GM21619 (cell line): ENCODE data around the gene EIF4A2.
"Not testable (repeated sequence)": the region's sequence is repeated elsewhere in the genome, so short reads cannot be mapped to it uniquely, and the experiment has no call there.

ENCODE experiments used
- ATAC-seq: cut with Tn5 transposase; IDR thresholded peaks from one replicate; pipeline ENCODE4 v1.9.1; 2021; ENCODE audit not compliant: unreplicated experiment

EIF4A2 gene

DNA sequence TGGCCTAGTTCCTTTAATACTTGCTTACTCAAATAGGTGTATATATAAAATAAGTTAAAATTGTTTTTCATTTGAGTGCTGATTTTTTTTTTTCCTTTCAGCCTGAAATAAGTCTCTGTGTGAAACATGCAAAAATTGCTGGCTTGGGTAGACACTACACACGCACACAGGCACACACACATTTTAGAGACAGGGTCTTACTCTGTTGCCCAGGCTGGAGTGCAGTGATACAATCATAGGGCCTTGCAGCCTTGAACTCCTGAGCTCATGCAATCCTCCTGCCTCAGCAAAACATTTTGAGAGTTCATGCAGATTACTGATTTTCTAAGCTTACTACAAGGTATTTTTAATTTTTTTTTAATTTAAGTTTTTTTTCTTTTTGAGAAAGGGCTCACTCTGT lies 35.6 kb downstream of the EIF4A2 start:
- ATAC-seq = no peak

DNA sequence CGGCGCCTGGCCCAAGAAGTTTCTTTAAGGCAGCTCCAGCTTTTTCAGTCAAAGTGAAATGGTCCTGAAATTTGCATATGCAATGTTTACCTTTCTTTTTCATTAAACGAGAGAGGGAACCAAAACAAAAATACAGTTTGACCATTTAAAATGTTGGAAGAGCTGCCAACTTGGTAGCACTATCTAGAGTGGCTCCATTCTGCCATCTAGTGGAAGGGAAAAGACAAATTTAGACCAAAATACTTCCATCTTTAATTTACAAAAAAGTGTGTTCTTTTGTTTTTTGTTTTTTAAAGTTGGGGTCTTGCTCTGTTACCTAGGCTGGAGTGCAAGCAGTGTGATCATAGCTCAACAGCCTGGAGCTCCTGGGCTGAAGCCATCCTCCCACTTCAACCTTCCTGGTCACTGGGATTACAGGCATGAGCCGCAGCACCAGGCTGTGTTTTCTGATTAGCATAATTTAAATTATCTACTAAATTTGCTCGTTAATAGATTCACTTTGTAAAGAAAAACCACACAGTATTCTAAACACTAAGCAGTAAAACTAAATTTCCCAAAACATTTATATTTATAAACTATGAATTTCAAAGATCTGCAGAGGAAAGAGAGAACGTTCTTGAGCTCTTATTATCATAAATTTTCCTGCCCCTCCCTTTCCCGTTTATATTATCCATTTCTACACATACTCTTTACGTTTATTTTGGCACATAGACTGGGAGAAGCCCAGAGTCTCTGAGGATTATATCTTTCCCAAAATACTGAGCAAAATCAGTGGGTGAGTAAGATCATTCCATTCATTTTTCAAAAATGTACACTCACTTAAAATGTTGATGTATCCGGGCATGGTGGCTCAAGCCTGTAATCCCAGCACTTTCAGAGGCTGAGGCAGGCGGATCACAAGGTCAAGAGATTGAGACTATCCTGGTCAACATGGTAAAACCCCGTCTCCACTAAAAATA lies 38.3 kb downstream of the EIF4A2 start:
- ATAC-seq = no peak

DNA sequence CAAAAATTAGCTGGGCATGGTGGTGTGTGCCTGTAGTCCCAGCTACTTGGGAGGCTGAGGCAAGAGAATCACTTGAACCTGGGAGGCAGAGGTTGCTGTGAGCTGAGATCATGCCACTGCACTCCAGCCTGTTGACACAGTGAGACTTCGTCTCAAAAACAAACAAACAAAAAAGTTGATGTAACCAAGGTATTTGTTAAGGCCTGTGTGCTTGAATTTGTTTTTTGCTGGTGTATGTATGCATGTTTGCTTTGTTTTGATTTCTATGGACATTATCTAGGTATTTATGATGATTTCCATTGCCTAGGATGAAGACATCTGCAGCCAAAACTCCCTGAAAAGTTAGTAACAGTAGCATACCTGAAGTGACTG lies 39.0 kb downstream of the EIF4A2 start:
- not testable (repeated sequence) for ATAC-seq

DNA sequence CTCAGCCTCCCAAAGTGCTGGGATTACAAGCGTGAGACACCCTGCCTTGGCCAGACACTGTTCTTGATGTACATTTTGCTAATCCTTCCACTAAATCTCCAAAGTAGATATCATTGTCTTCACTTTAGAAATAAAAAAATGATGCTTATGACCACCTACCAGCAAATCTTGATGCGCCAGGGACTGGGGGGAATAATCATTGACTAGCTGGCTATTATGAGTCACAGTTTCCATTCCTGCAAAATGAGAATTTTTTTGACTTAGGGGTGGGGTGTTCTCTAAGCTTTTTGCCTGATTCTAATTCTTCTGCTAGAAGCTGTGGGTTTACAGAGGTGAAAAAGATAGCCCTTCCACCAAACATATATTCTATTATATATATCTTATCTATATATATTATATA lies 40.0 kb downstream of the EIF4A2 start:
- no peak for ATAC-seq

DNA sequence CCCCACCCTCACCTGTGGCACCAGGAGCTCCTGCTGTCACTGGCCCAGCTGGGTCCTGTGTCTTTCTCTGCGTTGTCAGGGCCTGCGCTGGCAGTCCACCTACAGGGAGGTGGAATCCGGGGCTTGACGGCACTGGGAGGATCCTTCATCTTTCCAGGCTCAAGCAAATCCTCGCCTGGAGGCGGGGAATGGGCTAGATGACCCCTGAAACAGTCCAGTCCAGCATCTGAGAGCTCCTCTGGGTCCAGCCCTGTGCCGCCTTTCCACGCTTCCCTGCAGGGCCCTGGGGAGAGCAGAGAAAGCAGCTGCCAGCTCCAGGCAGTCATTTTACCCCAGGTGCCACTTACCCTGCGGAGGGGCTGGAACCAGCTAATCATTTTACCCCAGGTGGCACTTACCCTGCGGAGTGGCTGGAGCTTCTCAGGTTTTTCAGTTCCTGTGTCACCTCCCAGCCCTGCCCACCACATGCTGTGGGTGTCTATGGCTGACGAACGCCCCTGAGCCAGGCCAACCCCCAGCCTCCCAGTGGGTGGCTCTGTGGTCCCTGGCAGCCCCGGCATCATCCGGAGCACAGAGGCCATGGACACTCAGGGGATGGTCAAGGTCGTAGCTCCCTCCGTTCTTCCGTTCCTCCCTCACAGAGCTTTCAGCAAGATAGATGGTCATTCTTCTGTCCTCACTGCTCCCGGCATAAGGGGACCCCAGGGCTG lies 41.2 kb downstream of the EIF4A2 start:
- no peak for ATAC-seq

DNA sequence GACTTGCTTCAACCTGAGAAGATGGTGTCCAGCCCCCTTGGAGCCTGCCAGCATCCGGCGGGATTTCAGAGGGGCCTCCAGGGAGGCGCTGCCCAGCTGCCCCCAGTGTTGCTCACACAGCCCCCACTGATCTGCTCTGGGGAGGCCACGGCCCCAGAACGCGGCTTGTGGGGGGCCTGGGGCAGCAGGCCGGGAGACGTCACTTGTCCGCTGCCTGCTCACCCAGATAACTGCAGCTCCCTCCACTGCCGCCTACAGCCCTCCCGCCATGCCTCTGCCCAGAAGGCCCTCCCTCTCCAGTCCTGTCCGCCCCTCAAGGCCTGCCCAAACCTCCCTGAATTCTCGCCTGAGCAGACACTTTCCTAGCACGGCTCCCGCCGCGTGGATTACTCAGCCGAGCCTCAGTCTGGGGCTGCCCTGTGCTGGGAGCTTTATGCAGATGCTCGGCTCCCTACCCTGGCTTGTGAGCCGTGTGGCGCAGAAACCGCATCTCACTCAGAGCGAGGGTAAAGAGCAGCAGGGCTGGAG lies 42.0 kb downstream of the EIF4A2 start:
- ATAC-seq = no peak

DNA sequence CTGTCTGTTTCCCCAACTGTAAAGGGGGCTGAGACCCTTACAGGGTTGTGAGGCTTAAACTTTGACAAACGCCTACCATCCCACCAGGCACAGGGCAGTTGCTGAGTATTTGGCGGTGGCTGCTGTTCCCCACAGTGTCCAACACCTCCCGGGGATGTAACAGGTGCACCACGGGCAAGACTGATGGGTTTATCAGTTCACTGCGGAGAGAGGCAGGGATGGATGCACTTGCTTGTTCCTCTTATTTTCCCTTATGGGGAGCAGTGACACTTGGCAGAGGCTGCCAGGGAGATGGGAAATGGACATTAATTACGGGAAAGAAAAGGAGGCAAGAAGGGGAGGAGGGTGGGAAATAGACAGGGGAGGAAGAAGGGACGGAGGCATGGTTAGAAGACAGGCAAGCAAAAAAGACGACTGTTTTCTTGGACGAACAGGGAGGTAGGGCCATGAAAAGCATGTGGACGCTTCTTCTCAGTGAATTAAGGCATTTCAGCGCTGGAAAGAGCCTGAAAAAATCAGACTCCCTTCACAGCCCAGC lies 42.6 kb downstream of the EIF4A2 start:
- no peak for ATAC-seq

DNA sequence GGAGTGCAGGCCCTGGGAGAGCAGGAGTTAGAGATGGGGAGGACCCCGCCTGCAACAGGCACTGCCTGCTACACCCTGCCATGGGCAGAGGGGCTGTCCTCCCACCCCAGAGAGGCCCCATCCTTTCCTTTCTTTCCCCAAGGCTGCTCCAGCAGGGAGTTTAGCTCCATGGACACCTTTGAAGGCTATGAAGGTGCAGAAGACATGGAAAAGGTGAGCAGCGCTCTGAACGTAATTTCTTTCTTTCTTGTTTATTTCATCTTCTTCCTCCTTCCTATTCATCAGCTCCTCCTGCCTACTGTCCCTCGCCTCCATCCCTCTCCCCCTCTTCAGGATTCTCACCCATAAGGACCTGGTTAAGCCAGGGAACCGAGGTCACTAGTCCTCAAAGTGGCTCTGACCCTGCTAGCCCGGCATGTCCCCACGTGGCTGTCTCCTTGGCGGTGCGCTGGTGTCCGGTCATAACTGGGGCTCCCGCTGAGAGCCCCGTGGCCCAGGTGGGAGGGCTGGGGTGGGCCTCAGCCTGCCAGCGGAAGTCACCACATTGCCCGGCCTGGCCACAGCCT lies 43.1 kb downstream of the EIF4A2 start:
- no peak for ATAC-seq

DNA sequence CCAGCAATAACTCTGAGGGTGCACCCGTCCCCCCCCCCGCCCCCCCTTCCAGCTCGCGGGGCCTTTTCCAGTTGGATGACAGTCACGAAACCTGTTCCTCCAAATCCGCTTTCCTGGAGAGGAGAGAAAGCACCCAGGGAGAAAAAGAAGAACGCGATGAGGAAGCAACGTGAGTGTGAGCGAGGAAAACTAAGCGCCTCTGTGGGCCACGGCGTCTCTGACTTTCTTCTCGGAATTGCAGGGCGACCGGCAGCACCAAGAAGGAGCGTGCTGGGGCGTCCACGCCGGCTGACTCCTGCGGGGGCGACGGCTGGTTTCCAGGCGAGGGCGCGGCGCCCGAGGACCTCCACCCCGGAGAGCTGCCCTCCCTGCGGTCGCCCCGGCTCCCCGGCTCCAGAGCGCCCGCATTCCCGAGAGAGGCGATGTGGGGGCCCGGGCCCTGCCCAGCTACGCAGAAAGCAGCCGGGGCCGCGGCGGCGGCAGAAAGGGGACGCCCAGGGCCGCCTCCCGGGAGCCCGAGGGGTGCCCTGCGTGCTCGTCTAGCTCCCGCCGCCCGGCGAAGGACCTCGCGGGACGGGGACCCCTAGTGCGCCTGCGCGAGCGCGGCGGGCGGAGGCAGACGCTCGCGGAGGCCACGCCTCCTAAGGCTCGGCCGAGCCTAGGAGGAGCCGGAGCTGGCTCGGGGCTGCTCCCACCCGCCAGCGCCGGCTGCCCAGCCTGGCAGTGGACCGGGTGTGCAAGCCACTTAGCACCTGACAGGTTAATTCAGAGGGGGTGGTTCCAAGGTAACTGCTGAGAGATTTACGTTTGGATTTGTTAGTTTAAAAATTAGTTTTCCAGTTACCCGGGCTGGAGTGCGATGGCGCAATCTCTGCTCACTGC lies 43.8 kb downstream of the EIF4A2 start:
- peak; percentile 89 for ATAC-seq

DNA sequence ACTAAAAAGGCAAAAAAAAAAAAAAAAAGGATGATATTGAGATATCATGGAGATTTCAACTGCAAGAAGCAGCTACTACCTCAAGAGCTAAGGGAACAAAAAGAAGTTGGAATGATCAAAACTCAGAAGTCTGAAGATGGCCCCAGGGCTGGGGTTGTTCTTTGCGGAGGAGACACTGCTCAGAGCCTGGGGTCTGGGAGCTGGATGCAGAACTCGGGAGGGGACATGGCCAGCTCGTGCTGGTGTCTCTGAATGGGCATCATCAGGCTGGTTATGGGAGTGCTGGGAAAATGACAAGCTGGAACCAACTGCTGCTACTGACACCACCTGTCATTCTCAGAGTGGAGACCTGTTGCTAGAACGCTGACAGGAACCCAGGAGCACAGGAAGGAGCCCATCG lies 45.0 kb downstream of the EIF4A2 start:
- ATAC-seq = no peak

DNA sequence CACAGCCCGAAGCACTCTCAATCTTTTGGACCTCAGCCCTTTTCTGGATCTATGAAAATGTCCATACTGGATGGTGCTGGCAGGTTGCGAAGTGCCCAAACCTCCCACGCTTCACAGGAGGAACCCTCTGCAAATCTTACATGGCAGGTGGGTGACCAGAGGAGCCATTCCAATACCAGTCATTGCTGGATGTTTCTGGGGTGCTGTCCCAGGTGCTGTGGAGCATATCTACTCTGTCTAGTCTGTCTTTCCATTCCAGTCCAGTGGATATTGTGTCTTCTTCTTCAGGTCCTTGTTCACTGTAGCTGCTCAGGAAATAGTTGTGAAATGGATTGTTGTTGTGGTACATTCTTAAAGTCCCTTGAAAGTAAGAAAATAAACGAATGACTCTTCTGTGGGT lies 48.4 kb downstream of the EIF4A2 start:
- ATAC-seq = no peak

DNA sequence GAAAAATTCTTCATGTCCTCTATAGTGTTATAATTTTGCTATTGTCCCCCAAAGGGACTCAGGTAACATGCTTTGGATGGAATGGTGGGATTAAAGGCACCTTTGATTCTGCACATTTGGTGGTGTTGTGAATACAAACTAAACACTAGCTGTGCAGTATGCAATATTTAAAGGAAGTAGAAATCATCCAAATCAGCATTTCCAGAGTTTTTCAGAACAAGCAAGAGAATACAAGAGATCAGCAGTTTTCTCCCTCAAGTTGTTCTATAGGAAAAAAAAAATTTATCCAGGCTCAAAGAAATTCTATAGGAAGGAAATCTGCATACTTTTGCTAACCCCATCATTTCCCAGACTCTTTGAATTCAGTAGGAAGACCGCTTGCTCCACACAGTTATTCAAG lies 48.9 kb downstream of the EIF4A2 start:
- no peak for ATAC-seq
